NCI-H1048 (cell line): Measurements from ENCODE around the gene NCAPD3.

ENCODE experiments used
- DNase-seq: peaks from one replicate; lab custom pipeline; 2025; lab: John Stamatoyannopoulos, UW

NCAPD3 gene

DNA sequence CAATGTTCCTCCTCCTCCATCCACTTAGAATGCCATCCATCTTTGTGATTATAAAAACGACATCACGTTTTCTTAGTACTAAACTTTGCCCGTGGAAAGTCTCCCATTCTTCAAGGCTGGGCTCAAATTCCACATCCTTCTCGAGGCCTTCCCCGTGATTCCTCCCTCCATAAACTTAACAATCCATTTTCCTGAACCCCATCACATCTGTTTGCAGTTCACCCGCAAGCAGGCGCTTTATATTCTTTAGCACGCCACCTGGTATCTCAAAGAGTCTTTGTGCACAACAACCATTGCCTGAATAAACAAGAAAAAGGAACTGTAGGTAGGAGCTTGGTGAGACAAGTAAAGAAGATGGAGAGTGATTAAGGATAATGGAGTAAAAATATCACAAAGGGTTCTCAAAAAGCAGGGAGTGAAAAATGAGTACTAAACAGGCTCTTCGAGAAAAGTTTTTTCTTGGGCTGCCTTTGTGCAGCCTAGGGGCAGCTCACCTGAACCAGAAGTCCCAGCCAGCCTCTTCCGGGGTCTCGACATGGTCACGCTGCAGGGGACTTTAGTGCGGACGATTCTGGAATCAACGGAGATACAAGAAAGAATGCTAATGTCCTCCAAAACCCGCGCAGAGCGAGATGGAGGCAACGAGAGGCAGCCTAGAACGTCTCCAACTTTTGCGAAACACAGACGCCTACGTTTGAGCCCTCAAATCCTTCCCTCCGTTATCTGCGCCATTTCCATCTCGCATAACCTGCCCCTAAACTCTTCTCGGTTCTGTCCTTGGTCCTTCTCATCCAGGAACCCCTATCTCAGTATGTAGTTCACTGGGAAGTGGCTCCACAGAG, 28.8 kb upstream of the NCAPD3 start:
- no peak for DNase-seq

DNA sequence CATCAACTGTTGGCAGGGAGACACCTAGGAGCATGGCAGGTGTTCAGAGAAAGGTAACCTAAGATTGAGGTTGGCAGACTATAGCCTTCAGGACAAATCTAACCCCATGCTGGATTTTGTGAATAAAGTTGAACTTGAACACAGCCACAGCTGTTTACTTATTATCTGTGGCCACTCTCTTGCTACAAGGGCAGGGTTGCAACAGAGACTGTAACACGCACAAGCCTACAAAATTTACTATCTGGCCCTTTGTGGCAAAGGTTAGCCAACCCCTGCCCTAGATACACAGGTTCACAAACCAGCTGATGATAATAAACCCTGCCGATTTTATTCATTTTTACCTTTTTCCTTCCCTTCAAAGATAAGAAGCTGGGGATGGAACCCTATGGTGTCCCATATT, 26.9 kb upstream of the NCAPD3 start:
- DNase-seq = no peak

DNA sequence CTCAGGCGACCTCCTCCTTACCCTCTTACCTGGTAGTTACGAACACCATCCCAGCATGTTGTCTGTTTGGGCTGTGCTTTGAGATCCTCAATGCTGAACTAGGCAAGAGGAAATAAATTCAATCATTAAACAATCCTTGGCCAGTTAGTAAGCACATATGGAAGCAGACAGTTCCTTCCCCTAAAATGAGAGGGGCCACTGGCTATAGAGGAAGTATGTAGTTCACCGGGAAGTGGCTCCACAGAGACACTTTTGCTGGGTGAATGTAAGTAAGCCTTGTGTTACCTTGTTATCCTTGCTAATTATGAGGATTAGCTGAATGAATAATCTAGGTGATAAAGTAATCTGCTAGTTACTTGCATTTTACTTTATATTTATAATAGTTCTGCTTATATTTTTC, 26.5 kb upstream of the NCAPD3 start:
- DNase-seq = no peak

DNA sequence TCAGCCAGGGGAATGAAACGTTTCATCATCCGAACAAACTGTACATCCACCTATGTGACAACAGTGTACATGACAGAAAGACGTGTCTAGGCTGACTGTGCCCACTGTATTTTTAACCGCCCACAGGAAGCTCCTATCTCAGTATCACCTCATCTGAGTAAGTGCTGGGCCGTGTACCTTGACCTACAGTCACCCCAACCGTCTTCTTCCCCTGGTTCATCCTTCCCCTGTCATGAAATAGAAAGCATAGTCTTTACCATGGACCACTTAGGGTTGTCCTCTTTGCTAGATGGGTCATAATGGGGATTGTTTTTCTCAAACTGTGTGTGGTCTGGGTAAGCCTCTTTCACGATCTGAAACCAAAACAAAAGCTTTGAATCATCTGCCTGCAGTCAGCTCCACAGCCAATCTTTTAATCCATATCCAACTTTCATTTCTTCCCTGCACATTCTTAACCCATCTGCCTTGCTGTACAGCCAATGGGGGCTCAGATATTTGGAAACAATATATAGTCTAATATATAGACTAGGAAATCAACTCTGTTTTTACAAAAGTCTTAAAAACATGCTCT, 25.2 kb upstream of the NCAPD3 start:
- no peak for DNase-seq

DNA sequence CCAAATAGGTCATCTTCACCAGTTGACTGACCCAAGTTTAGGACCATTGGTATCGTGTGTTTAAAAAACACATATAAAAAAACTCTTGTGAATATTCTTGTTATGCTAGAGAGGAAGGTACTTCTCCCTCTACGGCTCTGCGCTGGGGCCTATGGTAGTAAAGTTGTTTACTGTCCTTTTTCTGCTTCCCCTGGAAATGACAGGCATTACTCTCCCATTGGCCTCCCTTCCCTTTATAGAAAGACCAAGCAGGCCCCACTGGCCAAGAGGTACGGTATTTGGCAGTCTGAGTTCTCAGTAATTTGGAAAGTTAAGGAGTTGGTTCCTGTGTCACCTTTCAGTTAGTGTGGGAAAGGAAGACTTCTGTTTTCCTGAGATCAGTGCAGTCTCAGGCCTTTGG, 22.9 kb upstream of the NCAPD3 start:
- DNase-seq = no peak

DNA sequence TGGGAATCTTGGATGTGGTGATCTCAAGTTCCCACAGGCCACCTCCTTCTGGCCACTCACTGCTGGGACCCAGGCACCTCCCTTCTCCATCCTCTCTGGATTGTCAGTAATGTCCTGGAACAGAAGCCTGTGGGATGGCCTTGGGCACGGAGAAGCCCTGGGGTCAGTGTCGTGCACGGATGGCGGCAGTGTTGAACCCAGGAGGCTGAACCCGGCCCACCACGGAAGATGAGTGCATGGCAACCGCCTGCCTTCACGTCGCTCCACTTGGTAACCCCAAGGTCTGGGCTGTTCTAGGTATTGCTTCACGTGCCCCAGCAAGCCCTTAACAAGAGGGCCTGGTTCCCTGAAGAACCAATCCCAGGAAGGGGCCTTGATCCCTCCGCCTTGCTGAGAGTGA, 22.3 kb upstream of the NCAPD3 start:
- DNase-seq = no peak

DNA sequence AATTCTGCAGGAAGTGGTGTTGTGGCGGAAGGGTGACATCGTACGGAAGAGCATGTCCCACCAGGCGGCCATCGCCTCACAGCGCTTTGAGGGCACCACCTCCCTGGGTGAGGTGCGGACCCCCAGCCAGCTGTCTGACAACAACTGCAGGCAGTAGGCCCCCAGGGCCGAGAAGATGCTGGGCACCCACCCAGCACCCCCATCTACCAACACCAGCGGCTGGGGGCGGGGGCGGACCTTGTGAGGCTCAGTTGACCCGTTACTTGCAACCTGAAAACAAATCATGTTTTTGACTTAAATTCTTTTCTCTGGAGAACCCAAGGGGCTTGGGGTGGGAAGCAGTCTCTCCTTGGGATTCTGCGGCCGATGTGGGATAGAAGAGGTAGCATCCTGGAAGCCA, 21.7 kb upstream of the NCAPD3 start:
- DNase-seq = no peak

DNA sequence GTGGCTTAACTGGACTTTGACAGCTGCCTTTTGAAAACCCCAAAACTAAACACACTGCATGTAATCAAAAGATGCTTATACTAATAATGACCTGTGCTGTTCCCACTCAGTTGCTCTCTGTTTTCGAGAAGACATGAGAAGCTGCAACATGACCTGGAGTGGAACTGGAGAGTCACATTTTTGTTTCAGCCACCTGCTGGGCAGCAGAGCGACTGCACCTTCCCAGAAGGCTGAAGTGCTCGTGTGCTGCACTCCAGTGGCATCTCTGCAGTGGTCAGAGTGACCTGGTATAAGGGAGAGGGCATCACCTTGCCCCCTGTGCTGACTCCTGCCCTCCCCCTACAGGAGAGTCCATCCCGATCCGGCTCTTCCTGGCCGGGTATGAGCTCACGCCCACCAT, 20.8 kb upstream of the NCAPD3 start:
- DNase-seq = no peak

- DNase-seq = no peak
Observed at GRCh38 chr11:134243913-134244312, 20.1 kb upstream of the NCAPD3 start.

DNA sequence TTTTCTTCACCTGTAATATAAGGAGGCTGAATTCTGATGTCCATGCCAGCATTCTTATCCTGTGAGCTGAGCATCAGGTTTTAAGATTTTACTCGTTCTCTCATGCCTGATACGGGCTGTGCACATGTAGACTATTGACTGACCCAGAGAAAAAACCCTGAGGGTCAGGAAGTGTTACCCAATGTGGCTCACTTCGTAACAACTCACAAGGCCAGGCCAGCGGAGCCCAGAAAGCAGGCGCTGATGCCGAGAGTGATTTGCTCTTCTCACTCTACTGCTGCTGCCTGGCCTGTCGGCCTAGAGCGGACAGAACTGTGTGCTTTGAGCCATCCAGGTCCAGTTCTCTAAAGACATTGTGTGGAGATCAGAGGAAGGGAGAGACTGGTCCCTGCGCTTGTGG, 18.6 kb upstream of the NCAPD3 start:
- no peak for DNase-seq

- no peak for DNase-seq
Observed at GRCh38 chr11:134240592-134240991, 16.8 kb upstream of the NCAPD3 start.

DNA sequence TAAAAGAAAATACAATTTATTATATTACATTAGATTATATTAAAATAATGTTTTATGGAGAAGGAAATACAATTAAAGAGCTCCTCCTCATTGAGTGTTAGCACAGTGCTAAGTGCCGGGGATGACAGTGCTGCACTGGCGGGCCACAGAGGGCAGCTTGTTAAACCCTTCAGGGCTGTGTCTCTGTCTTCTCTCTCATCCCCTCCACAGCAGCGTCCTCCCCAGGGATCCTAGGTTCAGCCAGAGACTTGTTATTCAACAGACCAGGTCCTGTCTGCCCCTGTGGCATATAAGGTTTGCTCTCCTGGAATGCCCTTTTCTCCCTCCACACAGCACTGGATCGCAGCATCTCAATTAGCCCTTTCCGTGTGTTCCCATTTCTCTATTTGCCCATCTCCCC, 15.2 kb upstream of the NCAPD3 start:
- no peak for DNase-seq

DNA sequence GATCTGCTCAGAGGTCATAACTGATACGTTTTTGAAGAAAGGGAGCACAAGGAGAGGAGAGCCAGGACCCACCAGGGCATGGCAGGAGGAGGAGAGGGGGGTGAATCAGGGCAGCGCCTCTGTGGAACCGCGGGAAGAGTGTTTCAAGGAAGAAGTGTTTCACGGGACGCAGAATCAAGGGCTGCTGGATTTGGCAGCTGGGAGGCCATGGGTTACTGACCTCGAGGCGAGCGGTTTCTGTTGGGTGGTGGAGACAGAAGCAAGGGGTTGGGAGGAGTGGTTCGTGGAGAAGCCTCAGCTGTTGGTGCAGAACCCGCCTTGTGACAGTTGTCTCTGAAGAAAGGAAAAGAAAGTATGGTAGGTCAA, 13.8 kb upstream of the NCAPD3 start:
- no peak for DNase-seq

GRCh38 chr11:134236834-134237556, 13.2 kb upstream of the NCAPD3 start:
- no peak for DNase-seq

- no peak for DNase-seq
Observed at GRCh38 chr11:134235399-134235798, 11.6 kb upstream of the NCAPD3 start.

GRCh38 chr11:134233729-134234179, 10.0 kb upstream of the NCAPD3 start:
- no peak for DNase-seq

DNA sequence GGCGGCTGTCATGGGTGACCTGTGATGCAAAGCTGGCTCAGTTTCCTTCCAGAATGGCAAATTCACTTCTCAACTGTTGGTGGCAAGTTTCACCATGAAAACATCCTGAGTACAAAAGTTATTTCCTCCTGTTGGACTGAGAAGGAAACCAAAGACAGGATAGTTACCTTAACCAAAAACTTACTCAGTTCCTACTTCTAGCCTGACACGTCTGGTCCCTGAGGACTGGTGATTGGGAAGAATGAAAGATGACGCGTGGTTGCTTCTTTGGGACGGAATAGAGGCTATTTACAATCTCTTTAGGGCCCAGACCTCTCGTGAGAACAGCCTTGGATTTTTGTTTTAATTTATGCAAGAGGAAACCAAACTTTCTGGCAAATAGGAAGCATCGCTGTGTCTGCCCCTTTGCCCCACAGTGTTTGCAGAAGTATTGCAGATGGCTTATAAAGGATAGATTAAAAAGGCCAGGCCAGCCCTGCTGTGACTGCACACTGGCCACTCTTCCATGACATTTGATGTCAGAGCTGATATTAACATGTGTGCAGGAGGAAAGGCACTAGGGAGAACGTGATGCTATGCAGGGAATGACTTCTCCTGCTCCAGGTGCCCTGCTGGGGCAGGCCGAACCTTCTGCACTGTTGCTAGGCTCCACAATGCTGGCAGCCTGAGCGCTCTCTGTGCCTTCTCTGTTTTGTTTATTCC, 8.3 kb upstream of the NCAPD3 start:
- no peak for DNase-seq

DNA sequence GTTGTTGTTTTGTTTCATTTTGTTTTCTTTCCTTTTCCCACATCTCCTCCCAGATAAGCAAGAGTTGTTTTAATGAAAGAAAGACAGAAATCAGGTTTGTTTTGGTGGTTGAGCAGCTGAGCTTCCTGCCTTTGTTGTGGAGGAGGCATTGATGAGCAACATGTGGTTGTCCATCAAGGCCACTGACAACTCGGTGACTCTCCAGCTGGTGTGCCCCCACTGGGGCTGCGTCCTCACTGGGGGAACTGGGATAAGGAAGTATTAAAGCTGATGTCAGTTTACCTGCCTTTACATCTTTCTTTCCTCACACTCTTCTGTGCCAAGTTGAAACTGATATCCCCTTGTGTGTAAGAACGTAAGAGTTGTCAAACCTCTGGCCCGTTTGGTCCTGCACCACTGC, 6.6 kb upstream of the NCAPD3 start:
- no peak for DNase-seq

DNA sequence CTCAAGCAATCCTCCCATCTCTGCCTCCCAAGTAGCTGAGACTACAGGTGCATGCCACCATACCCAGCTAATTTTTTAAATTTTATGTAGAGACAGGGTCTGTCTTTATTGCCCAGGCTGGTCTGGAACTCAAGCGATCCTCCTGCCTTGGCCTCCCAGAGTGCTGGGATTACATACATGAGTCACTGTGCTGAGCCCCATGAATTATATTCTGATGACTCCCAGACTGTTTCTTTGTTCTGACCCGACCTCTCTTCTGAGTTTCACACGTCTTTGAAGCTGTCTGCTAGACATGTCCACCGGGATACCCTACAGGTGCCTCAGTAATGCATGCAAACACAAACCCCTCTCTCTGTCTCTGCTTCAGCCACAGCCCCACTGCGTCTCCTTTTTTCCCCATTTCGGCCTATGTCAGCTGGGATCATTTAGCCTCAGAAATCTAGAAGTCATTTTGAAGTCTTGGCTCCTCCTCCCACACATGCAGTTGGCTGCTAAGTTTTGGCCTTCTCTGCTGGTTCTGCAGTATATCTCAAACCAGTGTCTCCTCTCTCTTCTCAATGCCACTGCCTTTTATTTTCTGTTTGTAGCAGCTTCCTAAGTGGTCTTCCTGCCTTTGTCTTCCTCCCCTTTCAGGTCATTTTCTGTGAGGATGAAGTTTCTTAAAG, 5.5 kb upstream of the NCAPD3 start:
- DNase-seq = no peak

GRCh38 chr11:134228625-134229024, 4.9 kb upstream of the NCAPD3 start:
- DNase-seq = no peak

DNA sequence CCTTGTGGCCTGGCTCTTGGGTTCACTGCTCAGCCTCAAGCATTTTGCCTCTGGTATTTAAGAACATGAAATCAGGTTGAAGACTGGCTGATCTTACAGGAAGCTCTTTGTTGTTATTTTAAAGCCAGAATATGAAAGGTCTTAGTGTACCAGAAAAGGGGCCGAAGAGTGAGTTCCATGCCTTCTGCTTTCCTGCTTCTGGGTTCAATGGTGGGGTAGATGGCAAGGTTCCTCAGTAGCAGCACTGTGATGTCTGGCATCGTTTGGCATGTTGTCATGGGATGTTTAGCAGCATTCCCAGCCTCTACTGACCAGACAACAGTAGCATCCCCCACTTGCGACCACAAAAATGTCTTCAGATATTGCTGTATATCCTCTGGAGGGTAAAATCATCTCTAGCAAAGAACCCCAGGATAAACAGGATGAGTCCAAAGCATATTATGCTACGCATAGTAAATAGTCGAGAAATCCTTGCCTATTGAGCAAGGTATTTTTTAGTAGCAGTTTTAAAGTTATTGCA, 3.1 kb upstream of the NCAPD3 start:
- DNase-seq = no peak
